ENCODE measurements around the gene KCNAB1. TPM values are rescaled to one million over a fixed set of nuclear protein-coding genes. Genes with fewer than 3 reads are reported as not detected.
"Not testable (repeated sequence)": the region's sequence is repeated elsewhere in the genome, so short reads cannot be mapped to it uniquely, and the experiment has no call there.

The KCNAB1 gene
- total and polyA plus RNA-seq, 2 donors (not counting 1 experiment from before 2014, with no cell fraction given), result 0.03 to 0.33 TPM

GRCh38 chr3:156135921-156136638 lies 15.7 kb downstream of the KCNAB1 start:
- H3K27me3 ChIP-seq (ENCODE audit: control insufficient read depth, insufficient read depth, low read length), result peaks cover 5% of the 10 kb centered on the region
- no peak overlapping the region for H3K27ac ChIP-seq (ENCODE audit: insufficient read depth, low read length)
- no peak overlapping the region for H2AFZ ChIP-seq (ENCODE audit: low read length)
- H3K79me2 ChIP-seq (ENCODE audit: control insufficient read depth, insufficient read depth, low read length), result no peaks in the 10 kb centered on the region
- H3K36me3 ChIP-seq (ENCODE audit: control insufficient read depth, insufficient read depth, low read length), result no peaks in the 10 kb centered on the region
- H3K4me2 ChIP-seq (ENCODE audit: extremely low read depth, insufficient read depth, low read length), result no peak overlapping the region
- no peaks in the 10 kb centered on the region for H3K4me1 ChIP-seq (ENCODE audit: control insufficient read depth, extremely low read depth, insufficient read depth, low read length)
- DNase-seq (ENCODE audit: low read depth in 2 of 2), result no peak
- TF ChIP-seq, protein P1, sequence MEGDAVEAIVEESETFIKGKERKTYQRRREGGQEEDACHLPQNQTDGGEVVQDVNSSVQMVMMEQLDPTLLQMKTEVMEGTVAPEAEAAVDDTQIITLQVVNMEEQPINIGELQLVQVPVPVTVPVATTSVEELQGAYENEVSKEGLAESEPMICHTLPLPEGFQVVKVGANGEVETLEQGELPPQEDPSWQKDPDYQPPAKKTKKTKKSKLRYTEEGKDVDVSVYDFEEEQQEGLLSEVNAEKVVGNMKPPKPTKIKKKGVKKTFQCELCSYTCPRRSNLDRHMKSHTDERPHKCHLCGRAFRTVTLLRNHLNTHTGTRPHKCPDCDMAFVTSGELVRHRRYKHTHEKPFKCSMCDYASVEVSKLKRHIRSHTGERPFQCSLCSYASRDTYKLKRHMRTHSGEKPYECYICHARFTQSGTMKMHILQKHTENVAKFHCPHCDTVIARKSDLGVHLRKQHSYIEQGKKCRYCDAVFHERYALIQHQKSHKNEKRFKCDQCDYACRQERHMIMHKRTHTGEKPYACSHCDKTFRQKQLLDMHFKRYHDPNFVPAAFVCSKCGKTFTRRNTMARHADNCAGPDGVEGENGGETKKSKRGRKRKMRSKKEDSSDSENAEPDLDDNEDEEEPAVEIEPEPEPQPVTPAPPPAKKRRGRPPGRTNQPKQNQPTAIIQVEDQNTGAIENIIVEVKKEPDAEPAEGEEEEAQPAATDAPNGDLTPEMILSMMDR (conservative IDR thresholded peaks at IDR 0.05 in 1 of 2, IDR thresholded peaks at IDR 0.05 in 1 of 2; ENCODE audit: low read depth in 1 of 2, low read length in 2 of 2), result peak in 1 of 2 donors; percentile 14
- TF ChIP-seq EZH2 (IDR thresholded peaks at IDR 0.05; ENCODE audit: low read length, missing control alignments), result no peak
- H3K9ac ChIP-seq (ENCODE audit: insufficient read depth, low read length), result no peak overlapping the region
- H4K20me1 ChIP-seq (ENCODE audit: control insufficient read depth, extremely low read depth, insufficient read depth, low read length), result no peaks in the 10 kb centered on the region
- H3K9me3 ChIP-seq (ENCODE audit: control insufficient read depth, insufficient read depth, low read depth, low read length), result no peaks in the 10 kb centered on the region
- no peak overlapping the region for H3K4me3 ChIP-seq (replicated peaks in 1 of 4; ENCODE audit: control extremely low read depth in 1 of 4, insufficient read depth in 1 of 4, low read depth in 3 of 4, low read length in 4 of 4)

GRCh38 chr3:156137397-156137796 lies 17.0 kb downstream of the KCNAB1 start:
- not testable (repeated sequence) for H3K27me3 ChIP-seq (ENCODE audit: control insufficient read depth, insufficient read depth, low read length); DNase-seq (ENCODE audit: low read depth in 2 of 2); H4K20me1 ChIP-seq (ENCODE audit: control insufficient read depth, extremely low read depth, insufficient read depth, low read length); H3K4me2 ChIP-seq (ENCODE audit: extremely low read depth, insufficient read depth, low read length); H2AFZ ChIP-seq (ENCODE audit: low read length); H3K4me3 ChIP-seq (replicated peaks in 1 of 4; ENCODE audit: control extremely low read depth in 1 of 4, insufficient read depth in 1 of 4, low read depth in 3 of 4, low read length in 4 of 4); H3K36me3 ChIP-seq (ENCODE audit: control insufficient read depth, insufficient read depth, low read length); H3K9ac ChIP-seq (ENCODE audit: insufficient read depth, low read length); H3K79me2 ChIP-seq (ENCODE audit: control insufficient read depth, insufficient read depth, low read length); H3K27ac ChIP-seq (ENCODE audit: insufficient read depth, low read length); H3K4me1 ChIP-seq (ENCODE audit: control insufficient read depth, extremely low read depth, insufficient read depth, low read length); H3K9me3 ChIP-seq (ENCODE audit: control insufficient read depth, insufficient read depth, low read depth, low read length)

GRCh38 chr3:156140001-156140595 lies 19.7 kb downstream of the KCNAB1 start:
- no peak for TF ChIP-seq EZH2 (IDR thresholded peaks at IDR 0.05; ENCODE audit: low read length, missing control alignments)
- TF ChIP-seq, protein P1 (conservative IDR thresholded peaks at IDR 0.05 in 1 of 2, IDR thresholded peaks at IDR 0.05 in 1 of 2; ENCODE audit: low read depth in 1 of 2, low read length in 2 of 2), result no peak
- Histone ChIP-seq H3K9ac (ENCODE audit: insufficient read depth, low read length) (no peak overlapping the region), H4K20me1 (ENCODE audit: control insufficient read depth, extremely low read depth, insufficient read depth, low read length) (no peaks in the 10 kb centered on the region), H3K36me3 (ENCODE audit: control insufficient read depth, insufficient read depth, low read length) (no peaks in the 10 kb centered on the region), H3K4me3 (replicated peaks in 1 of 4; ENCODE audit: control extremely low read depth in 1 of 4, insufficient read depth in 1 of 4, low read depth in 3 of 4, low read length in 4 of 4) (no peak overlapping the region), H3K4me1 (ENCODE audit: control insufficient read depth, extremely low read depth, insufficient read depth, low read length) (no peaks in the 10 kb centered on the region), H3K27ac (ENCODE audit: insufficient read depth, low read length) (no peak overlapping the region), H2AFZ (ENCODE audit: low read length) (no peak overlapping the region), H3K4me2 (ENCODE audit: extremely low read depth, insufficient read depth, low read length) (no peak overlapping the region), H3K9me3 (ENCODE audit: control insufficient read depth, insufficient read depth, low read depth, low read length) (no peaks in the 10 kb centered on the region), H3K27me3 (ENCODE audit: control insufficient read depth, insufficient read depth, low read length) (no peaks in the 10 kb centered on the region), H3K79me2 (ENCODE audit: control insufficient read depth, insufficient read depth, low read length) (no peaks in the 10 kb centered on the region)
- DNase-seq (ENCODE audit: low read depth in 2 of 2), result no peak

Data from fibroblast of lung (primary cell).